GM19467 (cell line): ENCODE data around the gene CRABP2.

ENCODE experiments used
- ATAC-seq: cut with Tn5 transposase; IDR thresholded peaks from one replicate; pipeline ENCODE4 v1.9.1; 2021; ENCODE audit warnings: mild to moderate bottlenecking, moderate library complexity; ENCODE audit not compliant: unreplicated experiment

CRABP2 gene

DNA sequence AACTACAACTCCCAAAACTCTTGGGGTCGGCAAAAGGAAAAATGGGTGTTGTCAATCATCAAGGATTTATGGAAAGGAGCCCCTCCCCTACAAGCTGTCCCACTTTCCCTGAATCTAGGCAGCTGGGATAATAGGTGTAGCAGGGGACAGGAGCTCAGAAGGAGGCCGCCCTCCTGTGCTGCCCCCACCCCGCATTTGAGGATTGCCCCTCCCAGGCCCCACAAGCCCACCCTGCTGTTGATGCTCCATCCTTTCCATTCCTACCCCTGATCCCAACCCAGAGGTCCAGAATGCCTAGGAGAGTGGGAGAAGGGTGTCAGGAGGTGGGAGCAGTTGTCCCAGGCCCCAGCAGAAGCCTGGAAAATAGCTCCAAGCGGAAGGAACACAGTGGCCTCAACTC lies 37.4 kb upstream of the CRABP2 start:
- no peak for ATAC-seq

DNA sequence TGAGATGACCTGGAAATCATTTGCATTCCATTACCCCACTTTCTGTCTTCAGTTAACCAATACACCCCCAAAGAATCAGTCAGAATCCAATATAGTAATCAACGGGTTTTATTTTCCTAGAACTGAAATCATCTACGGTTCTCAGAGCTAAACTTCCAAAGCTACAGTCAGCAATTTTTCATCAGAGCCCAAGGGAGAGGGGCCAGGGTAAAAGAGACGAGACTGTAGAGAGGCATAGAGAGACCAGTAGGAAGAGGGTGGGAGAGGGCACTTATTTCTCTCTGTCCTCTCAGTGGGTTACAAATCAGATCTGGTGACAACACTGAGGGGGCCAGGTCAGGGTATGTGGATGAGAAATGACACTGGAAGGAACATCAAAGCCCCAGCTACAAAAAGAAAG lies 36.6 kb upstream of the CRABP2 start:
- ATAC-seq = no peak

DNA sequence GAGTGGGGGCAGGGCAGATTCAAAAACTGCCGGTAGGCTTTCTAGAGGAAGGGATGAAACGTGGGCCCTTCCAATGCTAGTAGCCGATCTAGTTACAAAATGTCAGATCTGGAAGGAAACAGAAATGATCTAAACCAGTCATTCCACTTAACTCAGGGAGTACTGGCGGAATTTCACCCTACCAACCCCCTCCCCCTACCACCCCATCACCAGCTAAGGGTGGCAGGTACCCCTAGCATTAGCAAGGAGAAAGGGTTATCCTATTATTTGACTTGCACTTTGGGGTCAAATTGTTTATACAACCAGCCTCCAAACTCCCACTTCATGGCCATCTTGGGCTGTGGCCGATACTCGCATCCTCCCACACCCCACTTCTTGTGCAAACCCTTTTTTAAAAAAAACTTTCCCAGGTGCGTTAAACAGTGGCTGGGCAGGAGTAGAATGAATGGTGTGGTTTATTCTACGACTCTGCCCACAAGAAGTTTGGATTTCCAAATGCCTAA lies 36.1 kb upstream of the CRABP2 start:
- ATAC-seq = no peak

DNA sequence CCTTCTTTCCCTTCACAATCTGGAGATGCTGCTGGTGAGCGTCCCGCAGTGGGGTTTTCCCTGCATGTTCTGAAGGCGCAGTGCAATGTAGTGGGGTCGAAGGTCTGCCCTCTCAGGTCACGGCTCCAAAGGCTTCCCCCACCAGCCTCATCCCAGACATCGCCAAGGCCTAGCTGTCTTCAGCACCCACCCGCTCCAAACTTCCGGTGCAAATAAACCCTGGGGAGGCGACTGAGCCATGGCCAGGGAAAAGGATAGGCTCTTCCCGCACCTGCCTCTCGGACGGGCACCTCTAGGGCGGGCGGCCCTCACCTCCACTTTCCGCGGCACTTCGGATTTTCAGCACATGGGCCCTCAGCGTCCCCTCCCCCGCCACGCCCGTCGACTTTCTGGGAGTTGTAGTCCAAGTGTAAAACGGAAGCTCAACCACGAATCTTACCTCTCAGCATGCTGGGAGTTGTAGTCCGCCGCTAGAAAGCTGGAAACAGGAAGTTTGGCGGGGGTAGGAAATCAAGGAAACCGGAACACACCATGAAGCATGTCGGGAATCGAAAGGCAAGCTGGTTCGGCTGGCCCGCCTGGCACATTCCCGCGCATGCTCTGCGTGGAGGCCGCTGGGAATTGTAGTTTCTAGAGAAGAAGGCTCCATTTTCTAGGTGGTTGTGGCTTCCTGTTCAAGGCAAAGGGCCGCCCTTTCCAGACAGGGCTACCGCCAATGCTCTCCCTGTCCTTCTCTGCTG lies 35.5 kb upstream of the CRABP2 start, which contains the start of gene MRPL24:
Gene MRPL24, minus strand, starts transcription at position 348 of the 740 bp plus-strand sequence. CDS start 2,384 bp downstream, outside the sequence.
- peak; percentile 86 for ATAC-seq

DNA sequence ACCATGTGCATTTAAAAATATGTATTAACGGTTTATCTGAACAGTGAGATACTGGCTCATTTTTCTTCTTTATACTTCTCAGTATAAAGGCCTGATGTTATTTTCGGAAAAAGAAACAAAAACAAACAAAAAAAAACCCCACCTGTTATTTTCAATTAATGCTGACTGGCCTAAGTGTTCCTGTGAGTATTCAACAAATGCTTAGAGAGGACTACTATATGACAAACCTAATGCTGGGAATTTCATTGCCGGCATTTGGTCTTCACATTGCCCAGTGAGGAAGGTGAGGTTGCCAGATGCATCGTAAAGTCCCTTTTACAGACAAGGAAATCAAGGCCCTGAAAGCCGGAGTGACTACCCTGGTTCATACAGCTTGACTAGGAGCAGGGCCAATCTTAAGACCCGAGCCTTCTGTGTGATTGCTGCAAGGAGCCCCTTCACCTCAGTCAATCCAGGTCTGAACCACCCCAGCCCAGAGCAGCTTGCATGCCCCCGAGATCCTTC lies 34.9 kb upstream of the CRABP2 start:
- ATAC-seq = peak; percentile 1

DNA sequence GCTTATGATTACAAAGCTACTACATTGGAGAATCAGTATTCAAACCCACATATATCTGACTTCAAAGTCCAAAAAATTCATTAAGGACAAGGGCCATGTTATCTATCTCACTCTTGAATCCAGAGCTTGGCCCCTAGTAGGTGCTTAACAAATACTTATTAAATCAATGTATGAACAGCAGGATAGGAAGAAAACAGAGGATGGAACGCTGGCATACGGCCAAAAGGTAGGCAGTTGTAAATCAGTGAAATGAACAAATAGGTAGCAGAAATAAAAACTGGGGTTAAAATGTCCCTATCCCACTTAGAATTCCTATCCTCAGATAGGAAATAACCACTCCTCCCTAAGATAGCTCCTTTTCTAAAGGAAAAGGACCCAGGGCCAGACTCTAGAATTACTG lies 33.5 kb upstream of the CRABP2 start:
- no peak for ATAC-seq

DNA sequence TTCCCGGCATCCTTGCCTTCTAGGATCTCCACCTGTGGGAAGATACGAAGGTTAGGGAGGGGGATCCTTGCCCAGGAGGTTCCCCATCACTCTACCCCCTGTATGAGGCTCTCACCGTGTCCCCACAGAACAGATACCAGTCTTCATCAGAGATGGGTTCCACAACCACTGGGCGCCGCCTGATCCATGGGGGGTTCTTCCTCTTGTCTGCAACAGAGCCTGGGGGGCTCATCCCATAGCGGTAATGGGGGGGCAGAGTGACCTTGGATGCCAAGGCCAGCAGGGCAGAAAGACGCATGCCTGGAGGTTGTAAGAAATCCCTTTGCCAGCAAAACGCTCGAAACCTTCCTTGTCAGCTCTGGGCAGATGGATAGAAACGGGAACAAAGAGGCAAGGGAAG lies 33.0 kb upstream of the CRABP2 start:
- no peak for ATAC-seq

DNA sequence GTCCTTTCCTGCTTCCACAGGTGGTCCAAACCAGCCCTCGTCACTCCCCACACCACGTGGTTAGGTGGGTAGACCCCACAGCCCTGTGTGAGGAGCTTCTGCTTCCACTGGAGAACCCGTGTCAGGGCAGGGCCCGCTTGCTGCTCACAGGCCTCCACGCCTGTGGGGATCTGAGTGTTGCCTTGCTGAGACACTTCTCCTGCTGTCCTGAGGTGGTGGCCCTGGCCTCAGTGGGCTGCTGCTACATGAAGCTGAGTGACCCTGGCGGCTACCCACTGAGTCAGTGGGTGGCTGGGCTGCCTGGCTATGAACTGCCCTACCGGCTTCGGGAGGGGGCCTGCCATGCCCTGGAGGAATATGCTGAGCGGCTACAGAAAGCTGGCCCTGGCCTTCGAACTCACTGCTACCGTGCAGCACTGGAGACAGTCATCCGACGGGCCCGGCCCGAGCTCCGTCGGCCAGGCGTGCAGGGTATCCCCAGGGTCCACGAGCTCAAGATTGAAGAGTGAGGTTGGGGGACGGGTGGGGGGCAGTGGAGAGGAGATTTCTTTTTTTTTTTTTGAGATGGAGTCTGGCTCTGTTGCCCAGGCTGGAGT lies 28.7 kb upstream of the CRABP2 start:
- no peak for ATAC-seq

DNA sequence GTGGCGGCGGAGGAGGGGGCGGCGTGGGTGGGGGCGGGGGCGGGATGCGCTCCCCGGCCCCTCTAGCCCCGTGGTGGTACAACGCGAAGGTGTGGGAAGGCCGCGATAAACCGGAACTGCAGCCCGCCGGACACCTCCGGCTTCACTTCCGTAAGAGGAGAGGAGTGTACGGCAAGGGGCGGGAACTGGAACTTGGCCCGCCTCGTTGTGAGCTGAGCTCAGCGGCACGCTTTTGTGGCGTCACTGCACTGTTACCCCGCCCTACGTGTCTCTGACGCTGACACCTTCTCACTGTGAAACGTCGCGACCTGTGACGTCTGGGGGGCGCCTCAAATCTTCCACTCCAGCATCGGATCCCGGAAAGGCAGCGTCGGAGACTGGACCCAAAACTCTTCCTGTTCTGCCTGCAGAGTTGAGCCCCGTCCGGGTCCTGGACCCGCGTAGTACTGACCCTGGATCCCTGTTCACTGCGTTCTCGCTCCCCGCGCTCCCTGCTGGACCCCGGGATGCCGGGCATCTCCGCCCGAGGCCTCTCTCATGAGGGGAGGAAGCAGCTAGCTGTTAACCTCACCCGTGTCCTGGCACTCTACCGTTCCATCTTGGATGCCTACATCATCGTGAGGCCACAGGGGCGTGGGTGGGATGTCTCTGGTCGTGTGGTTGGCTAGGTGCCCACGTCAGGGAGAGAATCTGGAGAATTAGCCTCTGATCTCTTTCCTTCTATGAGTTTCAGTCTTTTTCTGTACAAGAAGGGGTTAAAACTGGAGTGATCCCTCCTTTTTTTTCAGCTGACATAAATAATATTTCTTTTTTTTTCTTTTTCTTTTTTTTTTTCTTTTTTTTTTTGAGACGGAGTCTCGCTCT lies 23.4 kb upstream of the CRABP2 start, which contains the start of gene ISG20L2:
Gene ISG20L2, minus strand, starts transcription at position 168 of the 864 bp plus-strand sequence. CDS start 1,114 bp downstream, outside the sequence.
- peak; percentile 77 for ATAC-seq

DNA sequence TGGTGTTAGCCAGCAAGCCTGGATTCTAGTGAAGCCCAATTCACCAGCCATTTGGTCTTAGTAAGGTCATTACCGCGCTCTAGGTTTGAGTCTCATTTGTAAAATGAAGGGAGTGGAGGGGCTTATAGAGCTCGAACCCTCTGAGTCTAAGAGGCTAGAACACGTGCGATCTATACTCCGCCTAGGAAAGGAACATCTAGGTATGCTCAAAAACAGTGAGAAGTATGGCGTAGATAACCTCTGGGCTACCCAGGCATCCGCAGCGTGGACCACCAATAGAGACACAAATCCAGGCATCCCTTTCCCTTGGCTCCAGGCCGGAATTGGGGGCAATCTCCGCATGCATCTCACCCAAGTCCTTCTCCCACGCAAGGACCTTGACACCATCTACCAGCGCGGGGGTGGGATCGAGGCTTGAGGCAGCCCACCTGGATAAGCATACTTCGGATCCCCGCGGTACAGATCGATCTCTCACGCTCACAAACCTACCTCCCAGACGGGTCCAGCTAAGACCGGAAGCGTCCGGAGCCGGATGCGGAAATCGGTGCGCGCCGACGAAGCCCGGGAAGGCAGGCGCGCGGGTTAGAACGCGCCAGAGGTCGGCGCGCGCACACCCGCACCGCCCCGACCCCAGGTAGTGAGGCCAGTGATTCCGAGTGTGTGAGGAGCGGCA lies 22.7 kb upstream of the CRABP2 start, which contains the start of gene METTL25B:
Gene METTL25B, plus strand, starts transcription at position 544 of the 673 bp plus-strand sequence. CDS start 636 bp downstream, outside the sequence.
- peak; percentile 53 for ATAC-seq

DNA sequence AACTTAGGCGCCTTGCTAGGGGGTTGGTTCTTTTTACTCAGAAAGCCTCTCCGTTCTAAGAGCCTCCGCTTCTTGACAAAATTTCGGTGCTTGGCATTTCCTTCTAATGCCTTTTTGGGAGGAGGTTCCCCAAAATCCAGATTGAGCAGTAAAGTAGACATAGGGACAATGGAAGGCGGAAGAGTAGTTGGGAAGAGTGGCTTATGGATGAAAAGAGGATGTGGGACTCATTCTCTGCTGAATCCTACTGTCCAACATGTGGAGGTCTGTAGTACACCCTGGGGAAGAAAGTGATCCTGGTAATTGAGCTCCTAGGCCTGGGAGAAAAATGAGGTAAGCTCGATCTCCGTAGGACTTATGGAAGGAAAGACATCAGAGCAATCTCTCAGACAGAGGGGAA lies 22.1 kb upstream of the CRABP2 start:
- ATAC-seq = no peak

DNA sequence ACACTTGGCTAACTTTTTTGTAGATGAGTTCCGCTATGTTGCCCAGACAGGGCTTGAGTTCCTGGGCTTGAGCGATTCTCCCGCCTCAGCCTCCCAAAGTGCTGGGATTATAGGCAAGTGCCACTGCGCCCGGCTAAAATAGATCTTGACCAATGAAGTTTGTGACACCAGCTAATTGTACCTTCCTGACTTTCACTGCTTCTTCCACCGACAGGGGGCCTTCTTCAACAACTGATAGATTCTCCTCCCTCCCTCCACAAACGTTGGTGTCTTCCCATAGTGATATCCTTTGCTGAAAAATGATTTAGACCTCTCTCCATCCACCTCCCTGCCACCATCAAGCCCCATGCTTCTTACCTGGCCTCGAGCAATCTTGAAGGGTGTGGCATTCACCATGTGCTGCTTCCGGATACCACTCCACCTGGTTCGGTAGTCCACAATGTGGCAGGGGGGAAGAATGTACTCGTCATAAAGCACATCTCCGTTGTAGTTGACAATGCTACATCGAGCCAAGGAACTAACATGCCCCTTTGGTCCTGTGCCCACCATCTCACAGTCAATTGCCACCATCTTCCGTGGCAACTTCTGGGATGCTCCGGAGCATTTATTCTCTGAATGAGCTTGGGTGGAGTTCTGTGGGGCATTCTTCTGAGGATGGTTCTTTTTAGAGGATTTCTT lies 21.3 kb upstream of the CRABP2 start:
- no peak for ATAC-seq

DNA sequence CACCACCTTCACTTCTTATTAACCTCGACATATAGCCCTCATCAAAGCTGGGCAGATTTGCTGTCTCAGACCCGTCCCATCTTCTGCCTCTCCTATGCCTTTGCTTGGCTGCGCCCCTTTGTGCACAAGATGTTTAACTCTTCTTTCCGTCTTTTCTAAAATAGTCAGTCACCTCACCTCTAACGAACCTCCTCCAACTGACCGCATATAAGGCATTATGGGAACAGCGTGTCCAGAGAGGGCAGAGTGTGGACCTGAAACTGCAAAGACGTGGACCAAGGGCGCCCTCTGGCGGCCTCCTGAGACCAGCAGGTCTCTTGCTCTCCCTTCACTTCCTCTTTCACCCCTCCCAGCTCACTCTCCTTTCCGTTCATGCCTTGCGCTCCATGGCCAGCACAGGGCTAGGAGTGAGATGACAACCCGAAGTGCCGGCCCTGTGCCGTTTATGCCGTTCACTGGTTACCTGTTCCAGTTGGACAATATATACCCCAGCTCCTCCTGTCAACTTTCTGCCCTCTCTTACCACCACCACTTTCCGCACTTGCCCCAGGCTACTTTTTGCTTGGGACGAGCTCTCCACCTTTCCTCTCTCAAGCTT lies 20.4 kb upstream of the CRABP2 start:
- peak; percentile 35 for ATAC-seq

DNA sequence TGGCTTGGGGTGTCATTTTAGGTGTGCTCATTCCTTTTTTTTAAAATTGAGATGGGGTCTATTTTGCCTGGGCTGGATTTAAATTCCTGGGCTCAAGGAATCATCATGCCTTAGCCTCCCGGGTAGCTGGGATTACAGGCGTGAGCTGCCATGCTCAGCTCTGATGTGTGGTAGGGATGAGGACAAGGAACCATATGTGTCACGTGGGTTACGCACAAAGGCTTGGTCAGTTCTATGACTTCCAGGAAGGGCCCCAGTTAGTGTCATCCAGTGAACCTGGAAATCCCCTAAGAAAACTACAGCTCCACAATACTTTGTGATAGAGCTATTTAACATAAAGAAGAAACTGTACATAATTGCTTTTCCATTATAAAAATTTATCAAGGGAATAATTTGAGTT lies 16.2 kb upstream of the CRABP2 start:
- no peak for ATAC-seq

DNA sequence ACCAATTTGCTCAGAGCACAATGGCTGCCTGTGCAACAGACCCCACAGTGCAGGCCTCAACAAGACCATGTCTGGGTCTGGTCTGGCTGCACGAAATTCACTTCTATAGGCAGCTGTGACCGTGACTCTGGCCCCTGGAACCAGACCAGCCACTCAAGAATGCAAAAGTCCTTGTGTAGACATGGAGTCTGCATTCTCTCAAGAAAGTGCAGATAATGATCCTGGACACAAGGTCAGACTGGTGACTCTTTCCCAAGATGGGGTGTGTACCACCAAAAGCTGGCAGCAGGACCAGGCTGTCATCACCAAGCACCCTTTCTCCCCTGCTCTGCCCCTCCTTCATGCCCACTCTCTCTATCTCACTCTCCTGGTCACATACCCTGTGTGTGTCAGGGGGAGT lies 15.7 kb upstream of the CRABP2 start:
- ATAC-seq = no peak

DNA sequence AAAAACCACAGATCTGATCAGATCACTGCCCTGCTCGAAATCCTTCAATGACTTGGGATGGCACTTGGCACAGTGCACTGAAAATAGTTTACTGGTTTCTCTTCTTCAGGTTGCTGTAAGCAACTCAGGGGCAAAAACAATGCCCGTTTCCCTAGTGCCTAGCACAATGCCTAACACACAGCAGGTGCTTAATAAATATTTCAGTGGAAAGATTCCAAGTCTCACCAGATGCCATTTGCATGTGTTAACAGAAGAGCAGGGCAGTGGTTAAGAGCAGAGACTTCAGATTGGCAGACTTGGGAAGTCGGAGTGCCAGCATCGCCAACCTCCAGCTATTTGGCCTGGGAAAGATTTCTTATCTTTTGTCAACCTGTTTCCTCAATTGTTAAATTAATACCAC lies 12.0 kb upstream of the CRABP2 start:
- ATAC-seq = no peak

DNA sequence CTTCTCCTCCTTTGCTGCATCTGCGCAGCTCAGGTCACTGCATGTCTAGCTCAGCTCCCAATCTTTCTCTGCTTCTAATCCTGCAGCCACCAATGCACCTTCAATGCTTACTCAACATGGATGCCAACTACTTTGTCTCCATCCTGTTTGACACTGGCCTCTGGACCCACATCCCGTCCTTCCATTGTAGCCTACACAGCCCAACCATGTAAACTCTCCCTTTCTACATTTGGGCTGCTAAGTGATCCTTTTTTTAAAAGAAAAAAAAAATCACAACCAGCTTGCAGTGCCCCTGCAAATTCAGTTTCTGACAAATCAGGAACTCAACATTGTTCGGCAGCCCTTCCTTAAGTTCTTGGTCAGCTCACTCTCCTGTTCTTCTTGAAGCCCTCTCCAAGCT lies 9.4 kb upstream of the CRABP2 start:
- no peak for ATAC-seq

DNA sequence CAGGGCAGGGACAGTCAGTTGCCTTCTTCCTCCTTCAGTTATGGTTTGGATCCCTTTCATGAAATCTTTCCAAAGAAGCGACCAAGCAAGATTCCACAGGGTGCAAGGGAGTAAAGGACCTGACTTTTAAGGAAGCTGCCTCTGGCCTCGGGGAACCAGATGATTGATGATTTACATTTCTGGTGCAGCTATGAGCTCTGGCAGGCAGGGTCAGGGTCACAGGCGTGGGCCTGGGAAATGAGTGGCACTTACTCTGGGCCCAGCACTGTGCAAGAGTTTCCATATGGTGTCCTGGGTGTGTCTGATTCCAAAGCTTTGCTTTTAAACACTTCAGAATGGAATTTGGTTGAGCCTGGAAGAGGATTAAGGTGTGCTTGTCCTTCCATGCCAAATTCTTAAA lies 7.2 kb upstream of the CRABP2 start:
- no peak for ATAC-seq

DNA sequence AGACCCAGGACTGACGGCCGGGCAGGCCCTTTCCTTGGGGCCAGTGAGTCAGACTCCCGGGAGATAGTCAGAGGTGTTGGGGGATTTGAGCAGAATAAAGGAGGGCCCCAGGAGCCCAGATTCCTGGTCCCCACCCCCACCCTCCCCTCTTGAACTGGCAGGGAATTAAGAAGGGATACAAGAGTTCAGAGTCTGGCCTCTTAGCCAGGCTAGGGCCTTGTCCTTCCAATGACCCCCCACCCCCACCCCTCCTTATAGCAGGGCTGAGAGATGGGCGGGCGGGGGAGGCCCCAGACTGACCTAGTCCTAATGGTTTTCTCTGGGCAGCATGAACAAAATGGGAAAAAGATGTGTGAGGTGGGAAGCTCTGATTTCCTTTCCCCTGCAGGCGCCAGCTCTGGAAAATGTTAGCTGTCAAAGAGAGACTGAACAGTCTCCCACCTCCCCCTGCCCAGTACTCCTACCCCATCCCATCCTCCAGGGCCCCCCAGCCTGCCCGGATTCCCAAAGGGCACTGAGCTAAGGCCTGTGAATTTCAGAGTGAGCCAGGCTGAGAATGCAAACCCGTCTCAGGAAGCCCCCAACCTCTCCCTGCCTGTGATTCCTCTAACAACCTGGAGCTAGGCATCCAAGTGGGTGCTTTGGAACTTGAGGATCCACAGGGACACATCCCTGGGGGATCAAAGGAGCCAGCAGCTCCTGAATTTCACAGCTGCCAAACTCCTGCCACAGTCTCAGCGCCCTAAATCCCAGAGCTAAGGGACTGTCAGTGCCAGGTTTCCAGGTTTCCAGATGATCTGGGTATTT lies 5.8 kb upstream of the CRABP2 start:
- ATAC-seq = no peak
